Measurements from ENCODE around the gene WDR54. TPM values are rescaled to one million over a fixed set of nuclear protein-coding genes. Genes with fewer than 3 reads are reported as not detected.
"Not testable (repeated sequence)": the region's sequence is repeated elsewhere in the genome, so short reads cannot be mapped to it uniquely, and the experiment has no call there.

Gene WDR54
- total RNA-seq, 1 experiment from 2014 or later, result 68.1 TPM

DNA sequence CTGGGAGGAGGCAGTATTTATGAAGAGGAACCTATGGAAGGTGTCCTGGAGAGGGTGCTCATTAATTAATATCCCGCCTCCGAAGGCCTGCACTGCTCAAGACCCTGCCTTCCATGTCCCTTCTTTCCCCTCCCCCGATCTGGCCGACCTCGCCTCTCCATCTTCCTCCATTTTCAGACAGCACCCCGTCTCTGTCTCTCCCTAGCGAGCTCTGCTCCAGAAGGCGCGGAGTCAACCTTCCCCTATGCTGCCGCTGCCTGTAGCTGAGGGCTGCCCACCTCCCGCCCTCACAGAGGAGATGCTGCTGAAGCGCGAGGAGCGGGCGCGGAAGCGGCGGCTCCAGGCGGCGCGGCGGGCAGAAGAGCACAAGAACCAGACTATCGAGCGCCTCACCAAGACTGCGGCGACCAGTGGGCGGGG is 35.6 kb downstream of the WDR54 start:
- DNase-seq (ENCODE audit: low read depth), result no peak

DNA sequence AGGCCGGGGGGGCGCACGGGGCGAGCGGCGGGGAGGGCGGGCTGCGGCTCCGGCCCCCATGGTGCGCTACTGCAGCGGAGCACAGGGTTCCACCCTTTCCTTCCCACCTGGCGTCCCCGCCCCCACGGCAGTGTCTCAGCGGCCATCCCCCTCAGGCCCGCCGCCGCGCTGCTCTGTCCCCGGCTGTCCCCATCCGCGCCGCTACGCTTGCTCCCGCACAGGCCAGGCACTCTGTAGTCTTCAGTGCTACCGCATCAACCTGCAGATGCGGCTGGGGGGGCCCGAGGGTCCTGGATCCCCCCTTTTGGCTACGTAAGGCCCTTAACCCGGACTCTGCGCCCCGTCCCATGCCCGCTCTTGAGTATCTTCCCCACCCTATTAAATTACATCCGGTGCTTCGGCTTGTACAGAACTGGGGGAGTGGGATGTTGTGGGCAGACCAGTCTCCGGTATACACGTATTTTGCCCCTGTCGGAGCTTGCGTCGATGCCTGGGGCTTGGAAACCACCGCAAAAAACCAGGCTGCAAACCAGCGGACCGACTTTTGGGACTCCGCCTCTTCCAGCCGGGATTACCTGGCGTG is 36.1 kb downstream of the WDR54 start:
- peak; percentile 73 for DNase-seq (ENCODE audit: low read depth)

DNA sequence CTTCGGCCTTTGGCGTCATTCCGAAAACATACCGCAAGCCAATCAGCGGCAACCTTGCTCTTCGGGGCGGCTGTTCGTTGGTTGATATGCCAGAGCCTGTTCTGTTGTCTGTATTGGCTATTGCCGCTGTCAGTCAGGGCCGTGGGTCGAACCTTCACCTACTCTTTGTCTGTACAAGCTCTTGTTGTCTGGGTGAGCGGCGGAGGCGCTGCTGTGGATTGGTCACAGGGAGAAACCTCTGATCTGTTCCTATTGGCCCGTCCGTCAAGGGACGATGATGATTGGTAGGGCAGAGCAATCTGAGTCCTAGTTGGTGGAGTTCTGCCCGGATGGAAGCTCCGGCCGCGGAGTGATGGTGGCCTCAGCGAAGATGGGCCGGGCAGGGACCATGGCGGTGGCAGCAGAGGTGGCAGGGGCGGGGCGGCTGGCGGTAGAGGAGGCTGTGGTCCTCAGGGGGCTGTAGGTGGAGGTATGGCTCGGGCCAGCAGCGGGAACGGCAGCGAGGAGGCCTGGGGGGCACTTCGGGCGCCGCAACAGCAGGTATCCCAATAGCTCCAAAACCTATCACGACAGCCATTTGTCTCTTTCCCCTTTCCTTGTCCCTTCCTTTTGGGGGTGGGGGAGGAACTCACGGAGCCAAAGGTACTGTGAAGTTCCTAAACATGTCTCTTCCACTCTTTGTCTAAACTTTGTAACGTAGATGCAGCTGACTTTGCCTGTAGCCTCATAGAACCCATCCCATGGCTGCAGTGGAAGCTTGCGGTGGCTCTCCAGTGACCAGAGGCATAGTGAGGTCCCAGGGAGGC is 36.8 kb downstream of the WDR54 start, which contains the start of gene WBP1:
WBP1 (plus strand) TSS at position 307 of the 806 bp plus-strand sequence; CDS start at position 472, 165 bp downstream.
- DNase-seq (ENCODE audit: low read depth), result peak; percentile 100

DNA sequence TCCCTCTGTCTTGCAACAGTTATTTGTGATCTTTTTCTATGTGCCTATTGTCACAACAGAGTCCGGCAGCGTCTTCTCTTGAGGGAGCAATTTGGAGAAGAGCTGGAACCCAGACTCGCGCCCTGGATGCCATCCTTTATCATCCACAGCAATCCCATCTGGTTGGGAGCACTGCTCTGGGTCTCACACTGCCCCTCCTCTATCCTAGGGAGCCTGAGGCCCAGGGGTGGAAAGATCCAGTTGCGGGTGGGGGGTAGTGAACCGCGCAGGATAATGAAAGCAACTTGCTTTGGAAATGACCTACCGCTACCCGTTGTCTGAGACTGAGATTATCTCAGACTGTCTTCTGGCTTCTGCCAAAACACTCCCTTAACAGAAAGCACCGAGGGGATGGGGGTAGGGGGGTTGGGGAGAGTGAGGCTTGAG is 37.4 kb downstream of the WDR54 start:
- DNase-seq (ENCODE audit: low read depth), result no peak

DNA sequence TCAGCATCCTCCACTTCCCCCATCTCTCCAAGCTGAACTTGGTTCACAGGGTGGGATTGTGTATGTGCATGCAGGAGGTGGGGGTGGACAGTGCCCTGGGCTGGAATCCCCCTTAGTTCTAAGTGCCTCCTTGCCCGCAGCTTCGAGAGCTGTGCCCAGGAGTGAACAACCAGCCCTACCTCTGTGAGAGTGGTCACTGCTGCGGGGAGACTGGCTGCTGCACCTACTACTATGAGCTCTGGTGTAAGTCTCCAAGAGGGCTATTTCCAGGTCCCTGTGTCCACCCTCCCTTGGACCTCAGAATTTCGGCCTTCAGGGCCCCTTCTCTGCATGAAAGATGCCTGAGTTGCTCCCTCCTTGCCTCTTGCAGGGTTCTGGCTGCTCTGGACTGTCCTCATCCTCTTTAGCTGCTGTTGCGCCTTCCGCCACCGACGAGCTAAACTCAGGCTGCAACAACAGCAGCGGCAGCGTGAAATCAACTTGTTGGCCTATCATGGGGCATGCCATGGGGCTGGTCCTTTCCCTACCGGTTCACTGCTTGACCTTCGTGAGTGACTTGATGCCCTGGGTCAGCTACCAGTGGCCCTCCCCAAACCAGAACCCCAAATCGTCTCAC is 38.1 kb downstream of the WDR54 start:
- DNase-seq (ENCODE audit: low read depth), result not testable (repeated sequence)

DNA sequence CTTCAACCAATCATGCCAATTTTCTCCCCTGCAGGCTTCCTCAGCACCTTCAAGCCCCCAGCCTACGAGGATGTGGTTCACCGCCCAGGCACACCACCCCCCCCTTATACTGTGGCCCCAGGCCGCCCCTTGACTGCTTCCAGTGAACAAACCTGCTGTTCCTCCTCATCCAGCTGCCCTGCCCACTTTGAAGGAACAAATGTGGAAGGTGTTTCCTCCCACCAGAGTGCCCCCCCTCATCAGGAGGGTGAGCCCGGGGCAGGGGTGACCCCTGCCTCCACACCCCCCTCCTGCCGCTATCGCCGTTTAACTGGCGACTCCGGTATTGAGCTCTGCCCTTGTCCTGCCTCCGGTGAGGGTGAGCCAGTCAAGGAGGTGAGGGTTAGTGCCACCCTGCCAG is 38.7 kb downstream of the WDR54 start:
- DNase-seq (ENCODE audit: low read depth), result not testable (repeated sequence)

DNA sequence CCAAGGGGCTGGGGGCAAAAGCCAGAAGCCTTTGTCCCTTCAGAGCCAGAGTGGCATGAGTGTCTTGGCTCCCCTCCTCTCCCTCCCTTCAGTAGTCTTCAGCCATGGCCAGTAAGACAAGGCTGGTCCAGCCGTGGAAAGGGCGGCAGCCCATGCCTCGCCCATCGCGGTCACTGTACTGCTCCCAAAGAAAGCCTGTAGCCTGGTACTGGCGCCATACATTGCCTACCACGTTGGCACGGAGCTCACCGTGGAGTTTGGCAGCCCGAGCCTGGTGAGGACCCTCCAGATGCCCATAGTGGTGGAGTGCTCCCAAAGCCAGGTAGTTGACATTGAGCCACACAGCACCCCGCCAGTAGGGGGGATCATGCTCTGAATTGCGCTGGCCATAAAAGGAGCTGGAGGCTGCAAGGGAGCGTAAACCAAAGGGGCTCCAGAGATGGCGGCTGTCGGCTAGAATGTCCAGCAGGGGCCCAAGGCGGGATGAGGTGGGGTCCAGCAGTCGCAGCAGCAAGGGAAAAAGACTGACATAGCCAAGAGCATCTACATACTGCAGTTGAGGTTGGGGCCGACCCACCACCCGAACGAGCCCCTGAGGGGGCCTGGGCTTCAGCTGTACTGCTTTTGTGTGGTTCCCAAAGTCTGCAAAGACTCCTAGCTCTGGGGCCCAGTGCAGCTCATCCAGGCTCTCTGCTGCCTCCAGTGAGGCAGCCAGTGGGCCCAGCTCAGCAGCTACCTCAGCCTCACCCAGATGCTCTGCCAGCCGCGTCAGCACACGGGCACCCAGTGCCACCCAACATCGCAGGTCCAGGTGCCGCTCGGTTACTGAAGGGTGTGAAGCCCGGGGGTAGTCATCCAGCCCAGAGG is 39.9 kb downstream of the WDR54 start:
- DNase-seq (ENCODE audit: low read depth), result no peak

DNA sequence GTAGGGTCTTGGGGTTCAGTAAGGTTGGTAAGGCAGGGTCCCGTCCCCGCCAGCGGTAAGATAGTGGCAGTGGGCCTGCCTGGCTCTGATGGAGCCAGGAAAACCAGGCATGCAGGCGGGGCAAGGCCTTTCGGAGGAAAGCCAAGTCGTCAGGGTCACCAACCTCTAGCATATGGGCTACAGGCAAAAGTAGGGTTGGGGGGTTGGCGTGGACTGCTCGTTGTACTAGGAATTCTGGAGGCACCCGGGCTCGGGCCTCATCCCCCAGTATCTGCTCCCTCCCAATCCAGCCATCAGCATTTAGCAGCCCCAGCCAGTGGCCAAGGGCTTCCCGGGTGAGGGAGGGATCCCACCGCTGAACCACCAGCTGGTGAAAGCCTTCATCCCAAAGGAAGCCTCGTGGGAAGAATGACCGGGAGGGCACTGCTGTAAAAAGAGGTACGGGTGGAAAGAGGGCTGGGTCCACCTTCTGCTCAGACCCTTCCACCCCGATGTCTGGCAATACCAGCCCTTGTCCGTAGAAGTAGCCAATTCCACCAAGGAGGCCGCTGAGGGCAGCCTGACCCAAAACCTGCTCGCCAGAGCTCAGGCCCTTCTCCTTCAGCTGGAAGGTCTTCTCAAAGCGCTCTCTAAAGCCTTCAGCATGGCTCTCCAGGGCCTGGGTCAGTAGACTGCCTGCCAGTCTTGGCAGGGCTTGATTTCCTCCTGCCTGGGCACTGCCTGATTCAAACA is 40.7 kb downstream of the WDR54 start:
- no peak for DNase-seq (ENCODE audit: low read depth)

DNA sequence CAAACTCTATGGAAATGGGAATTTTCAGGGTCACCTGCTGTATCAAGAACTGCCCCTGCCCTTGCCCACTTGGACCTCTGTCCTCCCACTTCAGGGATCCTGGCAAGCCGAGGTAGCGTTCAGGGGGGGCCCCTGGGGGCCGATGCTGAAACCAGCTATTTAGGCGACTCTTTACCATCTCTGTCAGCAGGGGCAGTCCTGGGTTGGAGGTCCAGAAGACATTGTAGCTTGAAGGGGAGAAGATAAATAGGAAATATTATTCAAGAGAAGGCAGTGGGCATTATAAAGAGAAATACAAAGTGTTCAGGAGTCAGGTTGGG is 41.2 kb downstream of the WDR54 start:
- no peak for DNase-seq (ENCODE audit: low read depth)

DNA sequence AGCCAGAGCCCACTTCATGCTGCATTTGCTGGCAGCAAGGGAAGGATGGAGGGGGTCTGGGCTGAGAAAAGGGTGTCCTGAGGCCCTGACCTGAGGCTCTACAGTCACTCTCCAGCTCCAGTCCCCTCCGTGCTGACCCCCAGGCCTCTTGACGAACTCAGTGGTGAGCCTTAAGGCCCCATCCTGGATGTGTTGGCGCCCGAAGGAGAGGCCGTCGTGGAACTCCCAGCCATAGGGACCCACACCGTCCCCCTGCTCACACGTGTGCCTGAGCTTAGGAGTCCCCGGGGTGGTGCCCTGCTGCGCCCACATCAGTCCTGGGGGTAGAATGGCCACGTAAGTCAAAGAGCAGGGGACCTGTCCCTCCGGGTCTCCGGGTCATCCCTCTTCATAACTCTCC is 42.9 kb downstream of the WDR54 start:
- DNase-seq (ENCODE audit: low read depth), result no peak

DNA sequence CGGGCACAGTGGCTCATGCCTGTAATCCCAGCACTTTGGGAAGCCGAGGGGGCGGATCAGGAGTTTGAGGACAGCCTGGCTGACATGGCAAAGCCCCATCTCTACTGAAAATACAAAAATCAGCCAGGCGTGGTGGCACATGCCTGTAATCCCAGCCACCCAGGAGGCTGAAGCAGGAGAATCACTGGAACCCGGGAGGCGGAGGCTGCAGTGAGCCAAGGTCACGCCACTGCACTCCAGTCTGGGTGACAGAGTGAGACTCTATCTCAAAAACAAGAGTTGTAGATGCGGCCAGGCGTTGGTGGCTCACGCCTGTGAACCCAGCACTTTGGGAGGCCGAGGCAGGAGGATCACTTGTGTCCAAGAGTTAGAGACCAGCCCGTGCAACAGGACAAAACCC is 49.2 kb downstream of the WDR54 start:
- not testable (repeated sequence) for DNase-seq (ENCODE audit: low read depth)

DNA sequence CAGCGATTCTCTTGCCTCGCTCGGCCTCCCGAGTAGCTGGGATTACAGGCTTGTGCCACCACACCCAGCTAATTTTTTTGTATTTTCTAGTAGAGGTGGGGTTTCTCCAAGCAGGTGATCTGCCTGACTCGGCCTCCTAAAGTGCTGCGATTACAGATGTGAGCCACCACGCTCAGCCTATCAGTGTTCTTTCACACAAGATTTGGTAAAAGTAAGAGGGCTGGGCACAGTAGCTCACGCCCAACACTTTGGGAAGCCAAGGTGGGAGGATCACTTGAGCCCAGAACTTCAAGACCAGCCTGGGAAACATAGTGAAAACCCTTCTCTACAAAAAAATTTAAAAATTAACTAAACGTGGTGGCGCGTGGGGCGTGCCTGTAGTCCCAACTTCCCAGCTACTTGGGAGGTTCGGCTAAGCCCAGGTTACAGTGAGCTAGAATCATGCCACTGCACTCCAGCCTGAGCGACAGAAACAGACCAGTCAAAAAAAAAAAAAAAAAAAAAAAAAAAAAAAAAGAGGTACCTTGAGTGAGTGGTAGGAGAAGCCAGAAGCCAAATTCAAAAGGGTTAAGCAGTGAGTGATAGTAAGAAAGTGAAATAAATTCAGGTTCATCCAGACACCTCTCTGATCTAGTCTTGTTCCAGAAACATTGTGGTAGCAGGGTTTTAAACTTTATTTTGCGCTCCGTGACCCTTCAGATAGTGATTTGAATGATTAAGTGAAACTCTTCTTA is 50.0 kb downstream of the WDR54 start:
- no peak for DNase-seq (ENCODE audit: low read depth)

DNA sequence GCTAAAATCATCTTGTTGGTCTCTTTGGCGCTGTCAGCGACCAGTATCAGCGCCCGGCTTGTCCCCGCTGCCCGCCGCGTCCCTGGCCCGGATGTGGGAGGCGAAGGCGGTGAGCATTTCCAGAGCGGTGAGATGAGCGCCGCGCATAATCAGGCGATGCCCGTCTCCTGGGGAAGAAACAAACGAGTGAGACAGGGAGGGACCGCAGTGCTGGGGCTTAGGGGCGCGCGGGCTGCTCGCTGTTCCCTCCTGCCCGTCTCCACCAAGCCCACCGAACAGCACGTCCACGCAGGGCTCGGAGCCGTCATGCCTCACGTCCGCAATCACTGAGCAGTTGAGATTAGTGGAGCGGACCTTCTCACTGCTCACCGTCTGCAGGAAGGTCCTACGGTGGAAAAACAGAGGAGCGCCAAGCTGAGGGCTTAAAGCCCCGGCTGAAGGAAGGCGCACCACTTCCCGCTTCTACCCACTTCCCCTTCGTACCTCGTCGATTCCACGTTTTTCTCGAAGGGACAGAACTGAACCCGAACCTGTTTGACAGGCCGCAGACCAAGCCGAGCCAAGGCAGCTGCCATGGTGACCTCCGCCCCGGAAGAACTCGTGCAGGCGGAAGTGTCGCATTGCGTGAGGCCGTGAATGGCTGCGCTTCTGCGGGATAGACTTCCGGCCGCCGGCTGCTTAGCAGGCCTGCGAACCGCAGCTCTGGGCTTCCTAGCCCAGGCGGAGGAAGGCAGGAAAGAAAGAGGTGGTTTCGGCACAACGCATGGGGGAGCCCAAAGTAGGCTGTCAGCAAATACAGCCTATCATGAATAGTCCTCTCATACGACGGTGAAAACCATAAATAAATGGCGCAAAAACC is 50.8 kb downstream of the WDR54 start, which contains the start of gene MRPL53:
MRPL53 (minus strand) TSS at position 595 of the 859 bp plus-strand sequence; CDS start at position 575, 20 bp downstream.
- peak; percentile 97 for DNase-seq (ENCODE audit: low read depth)

DNA sequence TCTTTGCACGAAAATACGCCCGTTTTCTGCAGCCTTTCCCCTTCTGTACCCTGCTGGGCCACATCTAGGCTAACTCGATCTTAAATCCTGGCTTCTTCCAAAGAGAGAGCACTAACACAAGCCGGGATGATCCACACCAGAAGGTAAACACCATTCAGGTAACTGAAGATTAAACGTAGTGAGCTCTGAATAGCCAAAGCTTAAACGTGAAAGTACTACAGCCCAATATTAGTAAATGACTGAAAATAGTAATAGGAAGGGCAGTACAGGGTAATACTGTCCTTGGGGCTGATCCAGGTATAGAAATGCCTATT is 51.4 kb downstream of the WDR54 start:
- no peak for DNase-seq (ENCODE audit: low read depth)

DNA sequence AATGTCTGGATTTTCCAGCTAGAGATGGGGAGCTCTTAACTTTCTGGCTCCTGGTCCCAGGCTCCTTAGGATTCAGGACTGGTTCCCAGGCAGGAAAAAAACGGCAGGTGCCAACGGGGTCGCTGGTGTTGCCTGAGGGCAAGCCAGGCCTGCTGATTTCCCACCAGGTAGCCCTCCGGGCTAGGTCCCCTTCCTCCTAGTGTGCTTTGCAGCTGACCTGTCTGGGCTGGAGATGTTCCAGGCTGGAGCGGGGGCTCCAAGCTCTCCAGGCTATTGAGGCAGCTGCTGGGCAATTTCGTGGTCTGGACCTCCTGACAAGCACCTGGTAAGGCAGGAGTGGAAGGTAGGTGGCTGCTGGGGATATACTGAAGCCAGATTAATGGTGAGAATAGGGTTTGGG is 53.0 kb downstream of the WDR54 start:
- DNase-seq (ENCODE audit: low read depth), result no peak

DNA sequence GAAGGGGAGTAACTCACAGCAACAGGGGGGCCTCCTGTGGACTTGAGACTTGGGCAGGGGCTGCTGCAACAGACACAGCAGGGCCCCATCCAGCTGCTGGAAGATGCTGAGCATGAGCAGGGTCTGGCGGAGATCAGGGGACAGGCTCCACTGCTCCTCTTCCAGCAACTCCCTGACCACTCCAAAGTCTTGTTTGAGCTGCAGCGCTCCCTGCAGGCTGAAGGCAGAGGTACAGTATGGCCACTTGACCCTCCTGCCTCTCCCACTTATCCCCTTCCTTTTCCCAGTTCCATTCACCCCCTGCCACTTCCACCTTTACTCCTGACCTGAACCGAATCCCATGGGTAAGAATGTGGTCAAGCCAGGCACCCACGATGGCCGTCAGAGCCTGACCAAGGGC is 53.4 kb downstream of the WDR54 start:
- no peak for DNase-seq (ENCODE audit: low read depth)
